K562 (cell line): Measurements from ENCODE around the gene PRSS8. TPM values are rescaled to one million over a fixed set of nuclear protein-coding genes. Genes with fewer than 3 reads are reported as not detected.

ENCODE experiments used
- CHD2 ChIP-seq: IDR thresholded peaks from 2 replicates; pipeline ENCODE4 v1.6.1; 2011; ENCODE audit warnings: low read depth, low read length
- GABPB2 ChIP-seq: fragments of 250-450 bp; sonication (Bioruptor Pico); conservative IDR thresholded peaks from 2 replicates; pipeline ENCODE4 v1.5.1; 2021; ENCODE audit warnings: mild to moderate bottlenecking
- KDM5B ChIP-seq: fragments of 200-600 bp; sonication (generic); IDR thresholded peaks from 2 replicates; pipeline ENCODE4 v1.6.1; 2012; ENCODE audit warnings: low read depth, mild to moderate bottlenecking, moderate library complexity, low read length, control low read depth, inconsistent platforms; ENCODE audit not compliant: insufficient replicate concordance
- L3MBTL2 ChIP-seq: fragments of 450-650 bp; IDR thresholded peaks from 2 replicates; pipeline ENCODE4 v1.6.1; 2016; ENCODE audit warnings: mild to moderate bottlenecking, moderate library complexity
- MBD2 ChIP-seq: sonication (generic); IDR thresholded peaks from 2 replicates; pipeline ENCODE4 v1.6.1; 2016; ENCODE audit warnings: low read depth, borderline replicate concordance
- MYC ChIP-seq, 2 experiments: fragments of 250-450 bp in 1 of 2; sonication (Bioruptor Pico) in 1 of 2; IDR thresholded peaks; 2 replicates each; pipeline versions ENCODE4 v1.5.1 to v1.6.1; 2012 to 2021; ENCODE audit warnings: low read depth in 2 of 2, borderline replicate concordance in 1 of 2, improper control_type of control experiment in 1 of 2, low read length in 1 of 2, mild to moderate bottlenecking in 1 of 2, moderate library complexity in 1 of 2
- POLR2A ChIP-seq: fragments of 450-650 bp; conservative IDR thresholded peaks from 2 replicates; pipeline ENCODE4 v1.6.1; 2016
- RB1 ChIP-seq: fragments of 450-650 bp; IDR thresholded peaks from 2 replicates; pipeline ENCODE4 v1.6.1; 2017; ENCODE audit warnings: low read depth, mild to moderate bottlenecking
- RBM14 ChIP-seq: fragments of 200-400 bp; formaldehyde crosslinking; IDR thresholded peaks from 2 replicates; pipeline ENCODE4 v1.6.1; 2018; ENCODE audit warnings: low read depth, mild to moderate bottlenecking, low read length, moderate library complexity, borderline replicate concordance; ENCODE audit not compliant: insufficient read depth
- SIN3B ChIP-seq: fragments of 450-650 bp; IDR thresholded peaks from 2 replicates; pipeline ENCODE4 v1.6.1; 2017; ENCODE audit warnings: low read depth, mild to moderate bottlenecking, moderate library complexity
- TEAD1 ChIP-seq, 2 experiments: fragments of 450-650 bp in 1 of 2; sonication (generic) in 1 of 2; formaldehyde crosslinking; IDR thresholded peaks; 2 replicates each; pipeline versions ENCODE4 v1.4.0 to v1.8.0; 2020 to 2022; ENCODE audit warnings: mild to moderate bottlenecking in 2 of 2, missing genetic modification reagents in 1 of 2
- ZFX ChIP-seq: sonication (generic); formaldehyde crosslinking; IDR thresholded peaks from 2 replicates; pipeline ENCODE4 v1.8.0; 2022; ENCODE audit warnings: mild to moderate bottlenecking, missing genetic modification reagents, moderate library complexity
- ZNF766 ChIP-seq: fragments of 200-800 bp; sonication (Bioruptor generic); conservative IDR thresholded peaks from 2 replicates; pipeline ENCODE4 v1.6.1; 2016; ENCODE audit warnings: missing genetic modification characterization, missing compliant biosample characterization
- polyA plus RNA-seq, 8 experiments: library from polyadenylated mRNA; depleted of rRNA in 4 of 8; stranded (reverse) in 5 of 8; unstranded in 3 of 8; fragments of >200 nt; fragmentation: Nextera tagmentation in 2 of 8; fragmentation: Illumina TruSeq in 1 of 8; extraction: Ambion mirVana in 2 of 8; extraction: Trizol in 1 of 8; gene quantifications; 2 replicates each; pipeline versions ENCODE4 v1.2.1 to v1.2.3, GENCODE V29; 2011 to 2014; ENCODE audit warnings: inconsistent platforms in 1 of 8, missing spikeins in 1 of 8
- total RNA-seq, 7 experiments: library from RNA; depleted of rRNA in 6 of 7; stranded (reverse); fragments of >200 nt in 6 of 7; fragmentation: Illumina TruSeq in 2 of 7; extraction: Trizol in 2 of 7; gene quantifications; 2 replicates each; pipeline versions ENCODE4 v1.2.1 to v1.2.3, GENCODE V29; 2011 to 2021; ENCODE audit warnings: low replicate concordance in 1 of 7
- TF ChIP-seq, protein P1 (sequence below): sonication (generic); formaldehyde crosslinking; IDR thresholded peaks from 2 replicates; pipeline ENCODE4 v1.8.0; 2022; ENCODE audit warnings: mild to moderate bottlenecking, missing genetic modification reagents
- TF ChIP-seq, protein P2 (sequence below): sonication (generic); formaldehyde crosslinking; IDR thresholded peaks from 2 replicates; pipeline ENCODE4 v1.4.0; 2020; ENCODE audit warnings: mild to moderate bottlenecking, missing genetic modification reagents

PRSS8 gene
- total and polyA plus RNA-seq, 9 of the 15 experiments (the other 6 are each of a cell fraction or from before 2014, with no cell fraction given): 0.25 to 3.9 (median 1.3) TPM; not detected in 1

DNA sequence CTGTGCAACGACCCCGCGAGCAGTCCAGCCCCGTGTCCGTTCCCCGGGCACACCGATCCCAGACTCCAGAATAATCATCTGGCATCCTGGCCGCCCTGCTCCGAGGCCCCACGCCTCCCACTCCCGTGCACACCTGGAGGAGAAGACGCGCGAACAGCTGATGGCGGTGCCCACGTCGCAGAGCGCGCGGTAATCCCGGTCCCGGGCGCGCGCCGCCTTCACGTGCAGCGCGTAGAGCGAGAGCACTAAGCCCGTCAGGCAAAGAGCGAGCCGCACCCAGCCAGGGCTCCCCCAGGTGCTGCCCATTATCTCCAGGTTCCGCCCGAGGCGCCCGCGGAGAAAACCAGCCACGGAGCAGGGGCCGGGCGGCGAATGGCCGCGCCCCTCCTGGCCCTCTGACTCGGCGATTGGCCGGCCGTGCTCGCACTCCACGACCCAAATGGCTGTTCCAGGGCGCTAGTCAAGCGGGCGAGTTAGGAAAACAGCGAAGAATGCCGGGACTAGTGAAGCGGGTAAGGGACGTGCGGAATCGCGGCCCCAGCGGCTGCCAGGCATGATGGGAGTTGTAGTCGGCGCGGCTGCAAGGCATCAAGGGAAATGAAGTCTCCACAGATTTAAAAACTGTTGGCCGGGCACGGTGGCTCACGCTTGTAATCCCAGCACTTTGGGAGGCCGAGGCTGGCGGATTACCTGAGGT is 41.0 kb downstream of the PRSS8 start, which contains the start of gene VKORC1 (continued):
- peak; percentile 33; the same call in 1 of the 2 replicates for TF ChIP-seq SIN3B
- peak in 1 of 2 experiments; percentile 85; a peak in 2 of 4 replicates for TF ChIP-seq TEAD1 (CRISPR knock-in tag; IDR thresholded peaks at IDR 0.05)
- no peak for TF ChIP-seq GABPB2
- TF ChIP-seq POLR2A: peak; percentile 77
- peak; percentile 62; the same call in 1 of the 2 replicates for TF ChIP-seq MYC (IDR thresholded peaks at IDR 0.05; ENCODE audit: low read depth, low read length)
- no peak for TF ChIP-seq MYC (CRISPR knock-in tag; IDR thresholded peaks at IDR 0.05; ENCODE audit: borderline replicate concordance, low read depth)
- peak; percentile 63; the same call in 1 of the 2 replicates for TF ChIP-seq RB1
- peak; percentile 48 for TF ChIP-seq ZFX (CRISPR knock-in tag)
- peak; percentile 48; the same call in 1 of the 2 replicates for TF ChIP-seq MBD2
- TF ChIP-seq, protein P1, sequence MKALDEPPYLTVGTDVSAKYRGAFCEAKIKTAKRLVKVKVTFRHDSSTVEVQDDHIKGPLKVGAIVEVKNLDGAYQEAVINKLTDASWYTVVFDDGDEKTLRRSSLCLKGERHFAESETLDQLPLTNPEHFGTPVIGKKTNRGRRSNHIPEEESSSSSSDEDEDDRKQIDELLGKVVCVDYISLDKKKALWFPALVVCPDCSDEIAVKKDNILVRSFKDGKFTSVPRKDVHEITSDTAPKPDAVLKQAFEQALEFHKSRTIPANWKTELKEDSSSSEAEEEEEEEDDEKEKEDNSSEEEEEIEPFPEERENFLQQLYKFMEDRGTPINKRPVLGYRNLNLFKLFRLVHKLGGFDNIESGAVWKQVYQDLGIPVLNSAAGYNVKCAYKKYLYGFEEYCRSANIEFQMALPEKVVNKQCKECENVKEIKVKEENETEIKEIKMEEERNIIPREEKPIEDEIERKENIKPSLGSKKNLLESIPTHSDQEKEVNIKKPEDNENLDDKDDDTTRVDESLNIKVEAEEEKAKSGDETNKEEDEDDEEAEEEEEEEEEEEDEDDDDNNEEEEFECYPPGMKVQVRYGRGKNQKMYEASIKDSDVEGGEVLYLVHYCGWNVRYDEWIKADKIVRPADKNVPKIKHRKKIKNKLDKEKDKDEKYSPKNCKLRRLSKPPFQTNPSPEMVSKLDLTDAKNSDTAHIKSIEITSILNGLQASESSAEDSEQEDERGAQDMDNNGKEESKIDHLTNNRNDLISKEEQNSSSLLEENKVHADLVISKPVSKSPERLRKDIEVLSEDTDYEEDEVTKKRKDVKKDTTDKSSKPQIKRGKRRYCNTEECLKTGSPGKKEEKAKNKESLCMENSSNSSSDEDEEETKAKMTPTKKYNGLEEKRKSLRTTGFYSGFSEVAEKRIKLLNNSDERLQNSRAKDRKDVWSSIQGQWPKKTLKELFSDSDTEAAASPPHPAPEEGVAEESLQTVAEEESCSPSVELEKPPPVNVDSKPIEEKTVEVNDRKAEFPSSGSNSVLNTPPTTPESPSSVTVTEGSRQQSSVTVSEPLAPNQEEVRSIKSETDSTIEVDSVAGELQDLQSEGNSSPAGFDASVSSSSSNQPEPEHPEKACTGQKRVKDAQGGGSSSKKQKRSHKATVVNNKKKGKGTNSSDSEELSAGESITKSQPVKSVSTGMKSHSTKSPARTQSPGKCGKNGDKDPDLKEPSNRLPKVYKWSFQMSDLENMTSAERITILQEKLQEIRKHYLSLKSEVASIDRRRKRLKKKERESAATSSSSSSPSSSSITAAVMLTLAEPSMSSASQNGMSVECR (CRISPR knock-in tag): peak; percentile 94
- TF ChIP-seq RBM14: peak; percentile 69; the same call in 1 of the 2 replicates
- TF ChIP-seq, protein P2, sequence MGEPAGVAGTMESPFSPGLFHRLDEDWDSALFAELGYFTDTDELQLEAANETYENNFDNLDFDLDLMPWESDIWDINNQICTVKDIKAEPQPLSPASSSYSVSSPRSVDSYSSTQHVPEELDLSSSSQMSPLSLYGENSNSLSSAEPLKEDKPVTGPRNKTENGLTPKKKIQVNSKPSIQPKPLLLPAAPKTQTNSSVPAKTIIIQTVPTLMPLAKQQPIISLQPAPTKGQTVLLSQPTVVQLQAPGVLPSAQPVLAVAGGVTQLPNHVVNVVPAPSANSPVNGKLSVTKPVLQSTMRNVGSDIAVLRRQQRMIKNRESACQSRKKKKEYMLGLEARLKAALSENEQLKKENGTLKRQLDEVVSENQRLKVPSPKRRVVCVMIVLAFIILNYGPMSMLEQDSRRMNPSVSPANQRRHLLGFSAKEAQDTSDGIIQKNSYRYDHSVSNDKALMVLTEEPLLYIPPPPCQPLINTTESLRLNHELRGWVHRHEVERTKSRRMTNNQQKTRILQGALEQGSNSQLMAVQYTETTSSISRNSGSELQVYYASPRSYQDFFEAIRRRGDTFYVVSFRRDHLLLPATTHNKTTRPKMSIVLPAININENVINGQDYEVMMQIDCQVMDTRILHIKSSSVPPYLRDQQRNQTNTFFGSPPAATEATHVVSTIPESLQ (CRISPR knock-in tag): no peak
- TF ChIP-seq ZNF766 (CRISPR knock-in tag): peak; percentile 73; the same call in 1 of the 2 replicates
- peak; percentile 76 for TF ChIP-seq KDM5B
- TF ChIP-seq L3MBTL2: peak; percentile 86
- peak; percentile 14; the same call in 1 of the 2 replicates for TF ChIP-seq CHD2
